Epithelial cell of alveolus of lung (primary cell): ENCODE measurements around the gene ALS2CL. TPM values are rescaled to one million over a fixed set of nuclear protein-coding genes. Genes with fewer than 3 reads are reported as not detected.

Experiments
- total RNA-seq: library from RNA; depleted of rRNA; stranded (reverse); fragments of >200 nt; gene quantifications from 2 replicates; pipeline ENCODE4 v1.2.1, GENCODE V29; 2015

ALS2CL gene, protein sequence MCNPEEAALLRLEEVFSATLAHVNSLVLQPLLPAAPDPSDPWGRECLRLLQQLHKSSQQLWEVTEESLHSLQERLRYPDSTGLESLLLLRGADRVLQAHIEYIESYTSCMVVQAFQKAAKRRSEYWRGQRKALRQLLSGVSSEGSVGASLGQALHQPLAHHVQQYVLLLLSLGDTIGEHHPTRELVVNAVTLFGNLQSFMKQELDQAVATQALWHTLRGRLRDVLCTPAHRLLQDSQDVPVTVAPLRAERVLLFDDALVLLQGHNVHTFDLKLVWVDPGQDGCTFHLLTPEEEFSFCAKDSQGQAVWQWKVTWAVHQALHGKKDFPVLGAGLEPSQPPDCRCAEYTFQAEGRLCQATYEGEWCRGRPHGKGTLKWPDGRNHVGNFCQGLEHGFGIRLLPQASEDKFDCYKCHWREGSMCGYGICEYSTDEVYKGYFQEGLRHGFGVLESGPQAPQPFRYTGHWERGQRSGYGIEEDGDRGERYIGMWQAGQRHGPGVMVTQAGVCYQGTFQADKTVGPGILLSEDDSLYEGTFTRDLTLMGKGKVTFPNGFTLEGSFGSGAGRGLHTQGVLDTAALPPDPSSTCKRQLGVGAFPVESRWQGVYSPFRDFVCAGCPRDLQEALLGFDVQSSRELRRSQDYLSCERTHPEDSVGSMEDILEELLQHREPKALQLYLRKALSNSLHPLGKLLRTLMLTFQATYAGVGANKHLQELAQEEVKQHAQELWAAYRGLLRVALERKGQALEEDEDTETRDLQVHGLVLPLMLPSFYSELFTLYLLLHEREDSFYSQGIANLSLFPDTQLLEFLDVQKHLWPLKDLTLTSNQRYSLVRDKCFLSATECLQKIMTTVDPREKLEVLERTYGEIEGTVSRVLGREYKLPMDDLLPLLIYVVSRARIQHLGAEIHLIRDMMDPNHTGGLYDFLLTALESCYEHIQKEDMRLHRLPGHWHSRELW
- 2.1 and 44.2 TPM in 2 replicates for total RNA-seq

DNA sequence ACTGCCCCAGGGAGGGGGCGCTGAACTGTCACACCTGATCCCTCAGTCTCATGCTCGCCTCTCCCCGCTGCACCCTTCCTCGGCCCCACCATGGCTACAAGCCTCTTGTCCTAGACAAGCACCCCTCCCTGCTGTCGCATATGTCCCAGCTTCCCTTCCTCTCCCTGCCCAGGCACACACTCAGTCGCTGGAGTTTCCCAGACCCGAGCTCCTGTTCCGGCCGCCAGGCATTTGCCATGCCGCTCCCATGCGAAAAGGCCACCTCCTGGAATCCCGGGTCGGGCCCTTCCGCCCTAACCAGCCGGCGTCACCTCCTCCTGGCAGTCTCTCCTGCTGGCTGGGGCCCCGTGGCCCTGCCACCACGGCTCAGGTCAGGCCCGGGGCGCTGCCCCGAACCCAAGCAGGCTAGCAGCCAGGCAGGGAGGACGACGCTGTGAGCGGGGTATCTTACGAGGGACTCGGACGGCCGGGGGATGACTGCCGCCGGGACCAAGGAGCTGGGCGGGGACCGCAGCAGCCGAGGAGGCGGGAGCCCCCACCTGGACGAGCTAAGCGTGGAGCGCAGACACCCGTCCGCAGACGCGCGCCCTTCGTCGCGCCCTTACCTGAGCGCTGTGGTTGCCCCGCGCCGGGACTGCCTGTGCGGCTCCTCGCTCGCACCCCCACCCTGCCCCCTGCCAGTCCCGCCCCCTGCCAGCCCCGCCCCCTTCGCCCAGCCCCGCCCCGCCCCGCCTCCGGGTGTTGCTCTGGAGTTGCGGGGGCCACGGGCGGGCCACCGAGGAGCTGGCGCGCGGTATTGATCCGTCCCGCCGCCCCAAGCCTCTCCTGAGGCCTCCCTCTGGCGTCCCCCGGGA is at the start of gene ALS2CL:
TSS of gene ALS2CL (minus strand) at position 642 of the 854 bp plus-strand sequence. CDS start 4,239 bp downstream, outside the sequence.

DNA sequence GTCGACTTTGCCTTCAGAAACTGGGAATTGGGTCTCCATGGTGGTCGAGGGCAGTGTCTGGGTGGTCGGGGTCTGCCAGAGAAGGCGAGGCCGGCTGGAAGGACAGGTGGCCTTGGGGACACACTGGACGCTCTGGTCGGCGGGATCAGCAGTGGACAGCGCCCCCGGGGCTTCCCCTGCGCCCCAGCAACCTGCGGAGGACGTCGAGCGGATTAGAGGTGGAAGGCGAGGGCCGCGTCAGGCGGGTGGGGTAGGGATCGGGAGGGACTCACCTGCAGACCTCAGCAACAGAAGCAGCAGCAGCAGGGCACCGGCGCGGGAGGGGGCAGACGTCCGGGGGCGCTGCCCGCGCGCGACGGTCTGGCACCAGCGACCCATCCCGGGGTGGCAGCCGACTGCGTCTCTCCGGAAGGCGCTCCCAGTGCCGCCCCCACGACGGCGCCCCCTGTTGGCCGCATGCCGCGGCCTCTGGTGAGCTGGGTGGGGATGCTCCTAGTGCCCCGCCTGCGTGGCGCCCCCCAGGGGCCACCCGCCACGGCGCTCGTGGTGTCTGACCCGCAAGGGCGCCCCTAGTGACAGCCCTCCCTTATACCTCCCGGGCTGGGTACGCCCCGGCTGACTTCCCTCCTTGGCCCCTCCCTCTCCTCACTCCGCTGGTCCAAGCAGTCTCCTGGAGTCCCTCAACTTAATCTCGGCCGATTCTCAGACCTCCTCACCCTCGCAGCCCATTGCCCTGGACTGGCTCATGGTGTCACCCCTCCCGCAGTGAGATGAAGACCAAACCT is 24.2 kb upstream of the ALS2CL start, which contains the start of gene PRSS50:
TSS of gene PRSS50 (minus strand) at position 423 of the 785 bp plus-strand sequence. CDS start at position 378, 45 bp downstream.

DNA sequence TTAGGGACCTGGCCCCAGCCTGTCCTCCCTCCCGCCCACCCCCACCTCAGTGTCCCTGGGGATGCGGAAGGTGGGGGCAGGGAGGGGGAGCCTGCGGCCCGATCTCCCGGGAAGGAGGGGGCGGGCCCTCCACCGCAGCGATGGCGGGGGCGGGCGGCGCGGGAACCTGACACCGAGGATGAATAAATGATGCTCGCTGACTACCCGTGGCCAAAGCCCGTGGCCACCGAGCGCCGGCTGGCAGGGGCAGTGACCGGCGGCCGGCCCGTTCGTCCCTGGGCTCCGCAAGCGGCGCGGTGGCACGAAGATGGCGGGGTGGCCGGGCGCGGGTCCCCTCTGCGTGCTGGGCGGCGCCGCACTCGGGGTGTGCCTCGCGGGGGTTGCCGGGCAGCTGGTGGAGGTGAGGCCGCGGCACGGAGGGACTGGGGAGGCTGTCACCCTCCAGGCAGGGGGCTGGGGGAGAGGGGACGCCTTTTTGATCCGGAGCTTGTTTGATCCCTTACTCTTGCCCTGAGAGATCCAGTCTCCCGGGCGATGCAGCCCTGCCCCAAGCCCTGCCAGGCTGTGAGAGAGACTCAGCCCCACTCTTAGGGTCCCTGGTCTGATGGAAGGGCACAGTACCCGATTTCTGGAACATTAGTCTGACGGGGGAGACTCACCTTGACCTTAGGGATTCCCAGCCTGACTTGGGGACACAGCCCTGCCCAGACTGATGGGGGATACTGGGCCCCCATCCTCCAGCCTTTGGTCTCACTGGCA is 7.9 kb upstream of the ALS2CL start, which contains the start of gene TMIE:
TSS of gene TMIE (plus strand) at position 212 of the 759 bp plus-strand sequence. CDS start at position 308, 96 bp downstream.

Other genes starting within 250 kb of the ALS2CL start
- gene LTF, start 228.8 kb downstream of the ALS2CL start, total RNA-seq = not detected in 2 replicates
- gene RTP3, start 195.7 kb downstream of the ALS2CL start, total RNA-seq = not detected in 2 replicates
- gene LRRC2, start 127.4 kb downstream of the ALS2CL start, total RNA-seq = 0.65 and 2.2 TPM in 2 replicates
- not detected in 2 replicates for gene FAM240A, start 81.2 kb downstream of the ALS2CL start, total RNA-seq
- 7.3 TPM in 1 of 2 replicates, not detected in the other for gene TMIE, start 7.7 kb upstream of the ALS2CL start, total RNA-seq
- not detected in 2 replicates for gene PRSS50, start 24.2 kb upstream of the ALS2CL start, total RNA-seq
- 14.3 TPM in 1 of 2 replicates, not detected in the other for gene MYL3, start 169.8 kb upstream of the ALS2CL start, total RNA-seq
- gene PTH1R, start 184.0 kb upstream of the ALS2CL start, total RNA-seq = 1.4 and 27.5 TPM in 2 replicates